Cardiac muscle cell (in vitro differentiated cells and primary cell): ENCODE measurements around the gene BCL11A. TPM values are rescaled to one million over a fixed set of nuclear protein-coding genes. Genes with fewer than 3 reads are reported as not detected.
A peak's percentile ranks its signal among the peaks of the same experiment; 100 is the strongest.

Experiments used
- DNase-seq, 2 donors: peaks; one replicate each; pipeline versions ENCODE4 v3.0.0 to v3.0.0-alpha.2; 2010 to 2017; ENCODE audit warnings: low read depth in 1 of 2, low spot score in 1 of 2
- H3K27ac ChIP-seq: fragments of 200-600 bp; sonication (generic); 2 replicates; pipeline ENCODE4 v1.5.1; 2016
- H3K27me3 ChIP-seq: fragments of 200-600 bp; sonication (generic); 2 replicates; pipeline ENCODE4 v1.6.0; 2016; ENCODE audit warnings: control low read depth
- H3K36me3 ChIP-seq: fragments of 200-600 bp; sonication (generic); 2 replicates; pipeline ENCODE4 v1.5.1; 2016; ENCODE audit warnings: control low read depth
- H3K4me1 ChIP-seq: fragments of 200-600 bp; sonication (generic); 2 replicates; pipeline ENCODE4 v1.8.1; 2017; ENCODE audit warnings: low read depth, mild to moderate bottlenecking, mixed run types
- H3K4me3 ChIP-seq: fragments of 200-600 bp; sonication (generic); 2 replicates; pipeline ENCODE4 v1.5.1; 2016; ENCODE audit warnings: mild to moderate bottlenecking
- H3K9me3 ChIP-seq: fragments of 200-600 bp; sonication (generic); 2 replicates; pipeline ENCODE4 v1.5.1; 2017; ENCODE audit warnings: low read depth, mild to moderate bottlenecking, control low read depth
- CTCF ChIP-seq: IDR thresholded peaks from 2 replicates; pipeline ENCODE4 v1.5.1; 2012; ENCODE audit warnings: low read depth, mild to moderate bottlenecking, low read length
- polyA plus RNA-seq: library from polyadenylated mRNA; unstranded; fragments of >200 nt; fragmentation: Nextera tagmentation; extraction: Ambion mirVana; gene quantifications from 2 replicates; pipeline ENCODE4 v1.2.1, GENCODE V29; 2016
- total RNA-seq: library from RNA; depleted of rRNA; stranded (reverse); fragments of >200 nt; gene quantifications from 2 replicates; pipeline ENCODE4 v1.2.3, GENCODE V29; 2016

Gene BCL11A
- total and polyA plus RNA-seq, 2 experiments from 2014 or later, result 15.7 to 19.8 TPM

DNA sequence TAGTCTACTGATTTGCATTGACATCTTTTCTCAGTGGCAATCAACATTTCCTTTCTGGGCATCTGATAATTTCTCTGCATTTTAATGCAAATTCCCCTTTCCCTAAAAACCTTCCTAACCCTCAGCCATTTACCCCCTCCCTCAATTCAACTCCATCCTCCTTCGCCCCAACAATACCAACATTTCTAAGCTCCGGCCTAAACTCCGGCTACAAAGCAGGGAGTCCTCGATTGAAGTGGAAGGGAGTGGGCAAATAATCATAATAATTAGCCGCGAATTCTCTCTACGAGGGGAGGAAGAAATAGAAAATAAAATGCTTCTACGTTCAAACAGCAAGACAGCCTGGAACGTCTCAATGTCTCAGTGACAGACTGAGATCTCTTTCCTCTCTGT, 4.6 kb downstream of the BCL11A start:
- Histone ChIP-seq H3K27ac (no peak overlapping the region), H3K36me3 (no peaks in the 10 kb centered on the region), H3K9me3 (no peaks in the 10 kb centered on the region), H3K27me3 (peaks cover 2% of the 10 kb centered on the region), H3K4me1 (peaks cover 15% of the 10 kb centered on the region), H3K4me3 (peak overlapping the region; percentile 87)
- DNase-seq, result no peak
- TF ChIP-seq CTCF, result no peak

DNA sequence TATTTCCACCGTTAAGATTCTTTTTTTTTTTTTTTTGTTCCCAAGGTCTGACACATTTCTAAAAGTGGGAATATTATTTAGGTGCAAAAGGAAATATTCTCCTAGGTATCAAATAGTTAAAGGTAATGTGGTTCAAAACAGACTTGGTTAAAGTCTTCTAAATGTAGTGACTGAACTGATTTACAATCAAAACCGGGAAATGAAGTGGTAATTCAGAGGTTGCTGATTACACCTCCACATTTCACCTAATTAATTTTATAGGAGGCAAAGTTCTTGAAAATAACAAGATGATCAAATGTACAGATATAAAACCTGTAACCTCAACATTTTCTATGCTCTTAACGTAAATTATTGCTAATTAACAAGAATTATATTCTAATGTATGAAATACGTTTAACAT, 5.1 kb downstream of the BCL11A start:
- H3K4me3 ChIP-seq, result no peak overlapping the region
- no peak for DNase-seq

GRCh38 chr2:60547841-60548240, 5.6 kb downstream of the BCL11A start:
- Histone ChIP-seq H3K4me1 (peaks cover 15% of the 10 kb centered on the region), H3K36me3 (no peaks in the 10 kb centered on the region), H3K4me3 (no peak overlapping the region), H3K9me3 (no peaks in the 10 kb centered on the region), H3K27ac (no peak overlapping the region), H3K27me3 (peaks cover 2% of the 10 kb centered on the region)
- DNase-seq, result no peak
- no peak for TF ChIP-seq CTCF

More for the DNA sequence above, 5.1 kb downstream of the BCL11A start:
- H3K9me3 ChIP-seq, result no peaks in the 10 kb centered on the region
- no peak for TF ChIP-seq CTCF
- H3K4me1 ChIP-seq, result peaks cover 15% of the 10 kb centered on the region
- H3K36me3 ChIP-seq, result no peaks in the 10 kb centered on the region
- peaks cover 2% of the 10 kb centered on the region for H3K27me3 ChIP-seq
- H3K27ac ChIP-seq, result no peak overlapping the region

DNA sequence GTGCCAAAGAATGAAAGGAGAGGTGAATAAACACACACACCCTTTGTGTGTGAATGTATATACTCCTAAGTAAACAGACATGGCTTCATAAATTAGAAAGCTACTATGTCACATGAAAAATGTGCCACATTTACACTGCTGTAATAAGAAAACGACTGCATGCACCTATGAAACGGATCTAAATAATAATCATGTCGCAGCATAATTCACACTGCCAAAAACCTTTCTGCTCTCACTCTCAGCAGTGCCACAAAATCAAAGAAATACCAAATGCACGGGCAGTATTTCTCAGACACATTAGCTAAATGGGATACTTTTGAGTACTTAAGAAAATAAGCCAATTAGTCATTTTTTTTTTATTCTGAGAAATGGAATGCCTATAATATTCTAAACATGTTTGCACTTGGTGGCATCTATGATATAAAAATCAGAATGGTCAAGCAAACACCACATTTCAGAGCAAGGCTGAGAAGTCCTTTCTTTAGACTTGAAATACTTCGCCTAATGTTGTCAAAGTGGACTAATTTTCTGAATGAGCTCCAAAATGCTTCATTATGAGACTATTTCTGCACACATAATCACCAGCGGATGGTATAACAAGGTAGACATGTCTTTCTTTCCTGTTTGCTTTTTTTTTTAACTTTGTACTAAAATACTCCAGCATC, 6.6 kb downstream of the BCL11A start:
- TF ChIP-seq CTCF, result no peak
- Histone ChIP-seq H3K36me3 (no peaks in the 10 kb centered on the region), H3K9me3 (no peaks in the 10 kb centered on the region), H3K4me1 (peaks cover 15% of the 10 kb centered on the region), H3K27ac (no peak overlapping the region), H3K4me3 (no peak overlapping the region), H3K27me3 (peaks cover 2% of the 10 kb centered on the region)
- DNase-seq, result no peak

GRCh38 chr2:60544954-60545560, 8.4 kb downstream of the BCL11A start:
- H3K9me3 ChIP-seq, result no peaks in the 10 kb centered on the region
- peaks cover 15% of the 10 kb centered on the region for H3K4me1 ChIP-seq
- no peaks in the 10 kb centered on the region for H3K36me3 ChIP-seq
- no peak for DNase-seq
- H3K27ac ChIP-seq, result peak overlapping the region; percentile 6
- peaks cover 2% of the 10 kb centered on the region for H3K27me3 ChIP-seq
- no peak overlapping the region for H3K4me3 ChIP-seq
- TF ChIP-seq CTCF, result no peak
